Inferior parietal cortex (tissue), 1 donor: ENCODE measurements around the gene ABCG4.
"Not testable (repeated sequence)": the region's sequence is repeated elsewhere in the genome, so short reads cannot be mapped to it uniquely, and the experiment has no call there.

ENCODE experiments used
- DNase-seq: peaks from one replicate; pipeline ENCODE4 v3.0.0-alpha.2; 2016; ENCODE audit errors: extremely low spot score

The ABCG4 gene

GRCh38 chr11:119154178-119154577, 5.3 kb downstream of the ABCG4 start:
- DNase-seq, result no peak

- no peak for DNase-seq
Measured at GRCh38 chr11:119155733-119156492, 7.1 kb downstream of the ABCG4 start.

GRCh38 chr11:119156496-119156895, 7.6 kb downstream of the ABCG4 start:
- DNase-seq, result no peak

- no peak for DNase-seq
Measured at GRCh38 chr11:119157063-119157462, 8.2 kb downstream of the ABCG4 start.

- no peak for DNase-seq
Measured at GRCh38 chr11:119158467-119158866, 9.6 kb downstream of the ABCG4 start.

- DNase-seq, result no peak
Measured at GRCh38 chr11:119160151-119160550, 11.3 kb downstream of the ABCG4 start.

GRCh38 chr11:119161871-119162270, 13.0 kb downstream of the ABCG4 start:
- DNase-seq, result no peak

- no peak for DNase-seq
Measured at GRCh38 chr11:119166368-119167076, 17.7 kb downstream of the ABCG4 start.

GRCh38 chr11:119167077-119167458, 18.2 kb downstream of the ABCG4 start:
- not testable (repeated sequence) for DNase-seq

- no peak for DNase-seq
Measured at GRCh38 chr11:119167933-119168332, 19.1 kb downstream of the ABCG4 start.

- DNase-seq, result peak; percentile 63
Measured at GRCh38 chr11:119168471-119169281, 19.8 kb downstream of the ABCG4 start, which contains the start of gene NLRX1. TSS of gene NLRX1 (plus strand) at chr11:119168725. CDS start at chr11:119171404, 2,679 bp downstream.

GRCh38 chr11:119169282-119169719, 20.4 kb downstream of the ABCG4 start:
- DNase-seq, result no peak

GRCh38 chr11:119172513-119172912, 23.7 kb downstream of the ABCG4 start:
- no peak for DNase-seq

GRCh38 chr11:119173453-119173852, 24.6 kb downstream of the ABCG4 start:
- DNase-seq, result no peak

GRCh38 chr11:119175493-119176077, 26.7 kb downstream of the ABCG4 start:
- no peak for DNase-seq

GRCh38 chr11:119178166-119178680, 29.4 kb downstream of the ABCG4 start:
- no peak for DNase-seq

GRCh38 chr11:119179342-119179741, 30.5 kb downstream of the ABCG4 start:
- DNase-seq, result no peak

- no peak for DNase-seq
Measured at GRCh38 chr11:119179983-119180382, 31.1 kb downstream of the ABCG4 start.

GRCh38 chr11:119180729-119181676, 32.2 kb downstream of the ABCG4 start:
- DNase-seq, result no peak

- no peak for DNase-seq
Measured at GRCh38 chr11:119181677-119182412, 33.0 kb downstream of the ABCG4 start.
